HG03460 (cell line): ENCODE measurements around the gene TRIM29.
"Not testable (repeated sequence)": the region's sequence is repeated elsewhere in the genome, so short reads cannot be mapped to it uniquely, and the experiment has no call there.

Experiments used
- ATAC-seq: cut with Tn5 transposase; IDR thresholded peaks from one replicate; pipeline ENCODE4 v1.9.1; 2021; ENCODE audit not compliant: unreplicated experiment

The TRIM29 gene, protein sequence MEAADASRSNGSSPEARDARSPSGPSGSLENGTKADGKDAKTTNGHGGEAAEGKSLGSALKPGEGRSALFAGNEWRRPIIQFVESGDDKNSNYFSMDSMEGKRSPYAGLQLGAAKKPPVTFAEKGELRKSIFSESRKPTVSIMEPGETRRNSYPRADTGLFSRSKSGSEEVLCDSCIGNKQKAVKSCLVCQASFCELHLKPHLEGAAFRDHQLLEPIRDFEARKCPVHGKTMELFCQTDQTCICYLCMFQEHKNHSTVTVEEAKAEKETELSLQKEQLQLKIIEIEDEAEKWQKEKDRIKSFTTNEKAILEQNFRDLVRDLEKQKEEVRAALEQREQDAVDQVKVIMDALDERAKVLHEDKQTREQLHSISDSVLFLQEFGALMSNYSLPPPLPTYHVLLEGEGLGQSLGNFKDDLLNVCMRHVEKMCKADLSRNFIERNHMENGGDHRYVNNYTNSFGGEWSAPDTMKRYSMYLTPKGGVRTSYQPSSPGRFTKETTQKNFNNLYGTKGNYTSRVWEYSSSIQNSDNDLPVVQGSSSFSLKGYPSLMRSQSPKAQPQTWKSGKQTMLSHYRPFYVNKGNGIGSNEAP

DNA sequence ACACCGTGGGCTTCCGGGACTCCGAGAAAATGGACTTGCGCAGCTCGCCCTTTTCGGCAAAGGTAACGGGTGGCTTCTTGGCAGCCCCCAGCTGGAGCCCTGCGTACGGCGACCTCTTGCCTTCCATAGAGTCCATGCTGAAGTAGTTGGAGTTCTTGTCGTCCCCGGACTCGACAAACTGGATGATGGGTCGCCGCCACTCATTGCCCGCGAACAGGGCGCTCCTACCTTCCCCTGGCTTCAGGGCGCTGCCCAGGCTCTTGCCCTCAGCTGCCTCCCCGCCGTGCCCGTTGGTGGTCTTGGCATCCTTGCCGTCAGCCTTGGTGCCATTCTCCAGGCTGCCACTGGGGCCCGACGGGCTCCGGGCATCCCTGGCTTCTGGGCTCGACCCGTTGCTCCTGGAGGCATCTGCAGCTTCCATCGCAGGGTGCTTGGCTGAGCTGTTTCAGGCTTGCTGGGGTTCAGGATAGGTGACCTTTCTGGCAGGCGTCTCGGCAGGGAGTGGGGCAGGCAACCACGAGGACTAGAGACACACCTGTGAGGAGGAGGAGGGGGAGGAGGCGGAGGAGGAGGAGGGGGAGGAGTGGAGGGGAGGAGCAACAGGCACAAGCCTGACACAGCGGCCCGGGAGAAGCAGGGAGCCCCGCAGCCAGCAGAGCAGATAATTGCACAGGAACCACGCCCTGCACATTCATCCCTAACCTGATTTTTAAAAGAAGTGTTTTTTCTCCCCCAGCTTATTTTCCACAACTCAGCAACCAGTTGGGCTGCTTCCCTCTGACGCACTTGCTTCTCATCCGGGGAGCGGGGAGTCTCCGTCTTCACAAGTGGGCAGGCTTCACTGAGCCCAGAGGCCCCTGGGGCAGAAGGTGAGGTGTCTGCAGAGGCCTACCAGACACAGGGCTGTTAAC, at the start of gene TRIM29:
Gene TRIM29, minus strand, starts transcription at position 503 of the 911 bp plus-strand sequence. Its CDS starts 82 bp downstream, at position 421.
- ATAC-seq, result no peak

DNA sequence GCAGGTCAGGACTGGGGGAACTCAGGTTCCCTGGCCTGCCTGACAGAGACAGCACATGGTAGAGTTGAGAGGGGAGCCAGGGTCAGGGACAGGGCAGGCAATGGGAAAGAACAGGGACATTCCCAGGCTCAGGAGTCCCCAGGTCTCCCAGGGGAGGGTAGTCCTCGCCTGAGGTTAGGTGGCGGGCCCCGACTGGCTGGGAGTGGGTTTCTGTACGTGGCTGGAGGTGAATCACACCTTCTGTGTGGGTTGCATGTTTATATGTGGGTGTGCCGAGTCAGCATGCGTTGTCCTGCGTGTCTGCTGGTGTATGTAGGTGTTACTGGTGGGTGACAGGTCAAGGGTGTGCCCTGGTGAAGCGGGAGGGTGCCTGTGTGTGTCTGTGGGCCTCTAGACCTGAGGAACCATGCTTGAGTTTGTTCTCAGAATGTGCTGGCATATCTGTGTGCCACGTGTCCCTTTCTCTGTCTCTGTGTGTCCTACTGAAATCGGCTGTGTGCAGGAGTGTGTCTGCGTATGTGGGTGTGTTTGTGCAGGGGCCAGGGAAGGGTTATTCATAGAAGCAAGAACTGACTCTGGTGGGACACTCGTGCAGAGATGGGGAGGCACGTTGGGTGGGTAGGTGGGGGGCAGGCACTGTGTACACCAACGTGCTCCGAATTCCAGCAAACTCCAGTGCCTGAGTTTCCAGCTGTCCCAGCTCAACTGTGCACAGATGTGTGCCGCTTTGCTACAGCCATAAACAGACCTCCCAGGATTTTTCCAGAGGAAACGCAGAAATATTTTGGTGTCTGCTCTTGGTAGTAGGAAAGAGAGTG, 49.1 kb upstream of the TRIM29 start:
- ATAC-seq, result no peak

DNA sequence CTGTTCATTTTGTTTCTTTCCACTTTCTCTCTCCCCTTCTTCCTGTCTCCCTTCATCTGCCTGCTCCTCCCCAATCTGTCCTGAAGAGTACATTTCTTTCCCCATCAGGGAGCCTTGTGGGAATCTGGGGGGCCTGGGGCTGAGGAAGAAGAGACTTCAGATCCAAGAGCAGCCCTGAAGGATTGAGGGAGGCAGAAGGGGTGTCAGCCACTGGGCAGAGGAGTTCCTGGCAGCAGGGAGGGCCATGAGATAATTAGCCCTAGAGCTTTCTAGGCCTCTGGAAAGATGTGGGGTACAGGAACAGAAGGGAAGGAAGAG, 48.5 kb upstream of the TRIM29 start:
- no peak for ATAC-seq

DNA sequence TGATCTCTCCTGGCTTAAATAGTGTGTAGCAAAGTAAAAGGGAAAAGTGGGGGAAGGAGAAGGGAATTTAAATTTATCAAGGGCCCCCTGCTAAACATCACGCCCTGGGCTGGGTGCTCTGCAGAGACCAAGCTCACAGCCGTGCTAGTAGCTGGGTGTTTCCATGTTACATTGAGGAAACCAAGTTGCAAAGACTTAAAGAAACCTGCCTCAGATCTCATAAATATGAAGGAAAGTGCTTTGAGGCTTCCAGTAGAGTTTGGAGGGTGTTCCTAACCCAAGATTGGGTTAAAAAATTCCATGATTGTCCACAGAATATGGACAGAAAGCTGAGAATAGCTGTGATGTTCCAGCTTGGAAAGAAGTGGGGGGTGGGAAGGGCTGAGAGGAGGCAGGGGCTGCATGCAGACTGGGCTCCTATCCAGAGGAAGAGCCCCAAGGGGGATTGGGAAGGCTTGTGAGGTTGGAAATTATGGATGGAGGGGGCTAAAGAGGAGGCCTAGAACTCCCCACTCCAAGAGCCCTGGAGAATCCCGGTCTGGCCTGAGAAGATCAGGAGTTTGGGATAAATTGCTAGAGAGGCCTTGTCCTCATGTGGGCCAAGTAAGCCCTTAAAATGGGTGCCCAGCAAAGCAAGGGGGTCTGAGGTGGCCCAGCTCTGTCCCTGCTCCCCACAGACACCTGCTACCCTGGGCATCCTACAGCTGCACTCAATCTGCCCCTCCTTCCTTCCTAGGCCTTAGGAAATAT, 48.0 kb upstream of the TRIM29 start:
- no peak for ATAC-seq

DNA sequence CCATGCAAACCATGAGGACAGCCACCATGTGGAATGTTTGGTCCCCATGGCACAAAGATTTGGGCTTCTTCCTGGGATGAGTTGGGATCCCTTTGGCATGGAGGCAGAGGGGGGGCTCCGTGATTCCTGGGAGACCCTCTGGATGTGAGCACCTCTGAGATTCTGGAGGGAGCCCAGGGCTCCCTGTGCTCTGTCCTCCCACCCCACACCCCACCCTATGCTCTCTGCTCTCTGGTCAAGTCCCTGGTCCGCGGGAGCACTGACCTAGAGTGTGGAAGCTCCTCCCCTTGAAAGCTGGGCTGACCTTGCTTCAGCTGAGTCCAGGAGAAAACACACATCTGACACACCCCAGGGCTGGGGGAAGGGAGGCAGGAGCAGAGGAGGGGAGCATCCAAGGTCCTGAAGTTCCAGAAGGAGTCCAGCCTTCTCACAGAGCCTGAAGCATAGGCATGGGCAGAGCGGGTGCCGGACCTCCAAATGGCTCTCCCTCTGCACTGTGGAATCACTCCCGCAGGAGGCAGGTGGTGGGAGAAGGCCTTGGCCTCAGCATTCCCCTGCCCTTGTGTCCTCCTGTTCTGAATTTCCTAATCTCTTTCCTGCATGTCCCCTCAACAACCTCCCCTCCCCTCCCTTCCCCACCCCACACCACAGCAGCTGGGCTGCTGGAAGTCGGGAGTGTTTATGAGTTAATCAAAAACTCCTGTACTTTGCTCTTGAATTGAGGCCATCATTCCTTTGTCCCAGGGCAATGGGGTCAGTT, 47.2 kb upstream of the TRIM29 start:
- ATAC-seq, result no peak

DNA sequence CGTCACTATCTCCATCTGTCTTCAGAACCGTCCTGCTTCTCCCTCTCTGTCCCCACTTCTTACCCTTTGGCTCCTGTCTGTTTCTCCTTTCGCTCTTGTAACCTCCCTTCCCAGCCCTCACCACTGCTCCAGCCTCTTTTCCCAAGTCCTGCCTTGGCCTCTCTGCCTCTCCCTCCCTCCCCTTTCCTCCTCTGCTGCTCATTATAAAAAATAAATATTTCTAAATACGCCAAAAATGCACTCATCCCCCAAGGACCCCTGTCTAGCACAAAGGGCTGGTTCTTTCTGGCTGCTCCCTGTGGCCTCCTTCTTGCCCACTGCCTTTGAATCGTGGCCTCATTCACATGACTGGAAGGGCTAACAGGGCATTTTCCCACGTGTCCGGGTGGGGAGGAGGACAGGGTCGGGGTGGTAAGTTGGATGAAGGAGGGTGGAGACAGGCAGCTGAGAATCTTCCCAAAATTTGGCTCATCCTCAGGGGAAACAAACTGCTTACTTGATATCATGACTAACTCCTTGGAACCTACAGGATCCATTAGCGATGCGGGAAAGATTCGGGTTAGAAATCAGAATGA, 46.5 kb upstream of the TRIM29 start:
- no peak for ATAC-seq

DNA sequence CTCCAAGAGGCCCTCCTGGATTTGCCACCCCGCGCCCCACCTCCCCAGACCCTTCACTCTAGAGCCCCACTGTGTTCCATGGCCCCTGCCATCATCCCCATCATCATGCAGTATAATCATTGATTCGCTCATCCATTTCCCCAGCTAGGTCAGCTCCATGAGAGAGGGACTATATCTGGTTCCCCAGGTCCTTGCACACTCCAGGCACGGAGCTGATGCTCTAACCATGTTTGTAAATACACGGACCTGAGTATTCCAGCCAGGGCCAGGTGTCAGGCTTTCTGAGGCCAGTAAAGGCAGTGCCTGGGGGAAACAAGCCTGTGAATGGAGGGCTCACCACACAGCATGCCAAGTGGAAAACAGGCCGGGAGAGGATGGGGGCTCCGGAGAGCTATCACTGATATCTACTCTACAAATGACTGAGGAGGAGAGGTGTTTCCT, 45.8 kb upstream of the TRIM29 start:
- ATAC-seq, result no peak

DNA sequence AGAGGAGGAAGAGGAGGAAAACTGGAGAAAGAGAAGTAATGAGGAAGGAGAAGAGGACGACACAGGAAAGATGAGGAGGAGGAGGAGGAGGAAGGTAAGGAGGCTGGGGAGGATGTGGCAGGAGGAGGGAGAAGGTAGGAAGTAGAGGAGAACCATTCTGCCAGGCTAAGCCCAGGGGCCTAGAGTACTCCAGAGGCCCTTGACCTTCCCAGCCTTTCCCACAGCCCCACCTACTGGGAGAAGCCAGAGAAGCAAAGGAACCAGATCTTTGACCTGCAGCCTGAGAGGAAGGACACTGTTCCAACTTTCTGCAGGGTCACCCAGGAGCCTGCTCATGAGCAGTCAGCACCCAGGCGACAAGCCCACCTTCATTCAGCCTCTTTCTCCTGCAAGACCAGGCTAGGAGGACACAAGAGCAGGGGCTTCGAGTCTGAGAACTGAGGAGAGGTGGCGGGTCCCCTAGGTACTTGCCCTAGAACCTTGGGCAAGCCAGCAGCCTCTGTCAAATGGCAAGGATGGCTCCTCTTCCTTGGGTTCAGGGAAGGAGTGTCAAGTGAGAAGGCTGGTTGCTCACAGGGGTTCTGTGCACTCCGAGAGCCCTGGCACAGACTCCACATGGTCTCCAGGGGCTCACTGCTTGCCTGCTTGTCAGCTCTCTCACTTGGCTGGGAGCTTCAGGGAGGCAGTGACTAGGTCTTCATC, 45.0 kb upstream of the TRIM29 start:
- no peak for ATAC-seq

DNA sequence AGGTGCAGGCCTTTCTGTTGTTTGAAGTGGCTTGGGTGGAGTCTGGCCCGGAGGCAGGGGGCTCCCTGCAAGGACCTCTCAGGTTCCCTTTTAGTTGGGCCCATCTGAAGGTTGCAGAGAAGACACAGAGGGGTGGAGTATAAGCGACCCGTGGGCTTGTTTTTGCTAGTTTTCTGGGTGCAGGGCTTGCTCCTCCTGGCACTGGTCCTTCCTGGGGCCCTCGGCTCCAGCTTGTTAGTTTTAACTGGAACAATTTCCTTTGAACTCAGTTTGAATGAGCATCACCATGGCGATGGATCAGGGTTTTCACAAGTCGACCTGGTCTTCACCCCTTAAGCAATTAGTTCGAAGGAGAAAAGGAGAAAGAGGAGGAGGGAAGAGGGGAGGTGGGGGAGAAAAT, 44.5 kb upstream of the TRIM29 start:
- no peak for ATAC-seq

DNA sequence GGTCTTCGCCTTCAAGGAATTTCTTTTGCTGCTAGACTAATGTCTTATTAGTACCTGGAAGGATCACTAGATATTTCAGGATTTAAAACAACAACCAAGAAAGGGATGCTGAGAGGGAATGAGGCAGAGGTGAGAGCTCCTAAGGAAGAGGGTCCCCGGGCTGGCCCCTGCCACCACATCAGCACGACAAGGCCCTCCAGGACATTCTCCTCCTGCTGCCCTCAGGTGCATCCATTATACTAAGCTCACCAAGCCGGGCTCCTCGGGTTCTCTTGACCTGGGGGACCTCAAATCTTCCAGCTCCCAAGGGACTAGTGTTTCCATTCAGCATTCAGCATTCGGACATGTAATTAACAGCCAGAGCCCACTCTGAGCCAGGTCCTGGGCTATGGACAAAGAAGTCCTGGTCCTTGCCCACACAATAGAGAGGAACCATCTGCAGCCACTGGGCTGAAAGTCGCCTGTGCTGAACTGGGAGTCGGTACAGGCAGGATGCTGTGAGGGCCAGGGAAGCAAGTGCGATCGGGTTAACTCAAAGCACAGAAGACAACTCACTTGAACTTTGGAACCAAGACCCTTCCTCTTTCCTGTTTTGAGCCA, 43.6 kb upstream of the TRIM29 start:
- ATAC-seq, result no peak

DNA sequence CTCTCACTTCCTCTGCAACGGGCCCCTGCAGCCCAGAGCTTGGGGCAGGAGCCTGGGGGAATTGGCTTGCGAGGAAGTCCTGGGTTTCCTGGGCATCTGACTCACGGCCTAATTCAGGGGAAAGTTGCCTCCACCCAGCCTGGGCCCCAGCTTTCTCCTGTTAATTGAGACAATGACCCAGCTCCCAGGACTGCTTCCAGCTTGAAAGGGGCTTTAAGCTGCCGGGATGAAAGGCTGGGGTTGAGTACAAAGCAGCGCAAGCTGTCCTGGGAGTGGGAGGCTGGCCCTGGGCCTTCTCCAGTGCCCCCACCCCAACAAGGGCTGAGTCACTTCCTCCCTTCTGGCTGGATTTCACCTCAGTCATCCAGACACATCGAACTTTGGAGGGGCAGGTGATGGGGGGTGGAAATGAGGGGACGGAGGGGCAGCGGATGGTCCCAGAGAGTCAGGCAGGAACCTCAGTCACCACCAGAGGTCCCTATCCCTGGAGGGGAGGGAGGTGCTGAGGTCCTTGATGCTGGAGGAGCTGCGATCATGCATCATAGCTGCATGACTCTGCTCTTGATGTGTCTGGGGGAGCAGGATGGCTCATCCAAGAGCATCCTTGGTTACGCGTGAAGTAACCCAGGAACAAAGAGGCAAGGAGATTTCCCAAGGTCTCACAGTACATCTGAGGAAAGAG, 42.8 kb upstream of the TRIM29 start:
- ATAC-seq, result no peak

DNA sequence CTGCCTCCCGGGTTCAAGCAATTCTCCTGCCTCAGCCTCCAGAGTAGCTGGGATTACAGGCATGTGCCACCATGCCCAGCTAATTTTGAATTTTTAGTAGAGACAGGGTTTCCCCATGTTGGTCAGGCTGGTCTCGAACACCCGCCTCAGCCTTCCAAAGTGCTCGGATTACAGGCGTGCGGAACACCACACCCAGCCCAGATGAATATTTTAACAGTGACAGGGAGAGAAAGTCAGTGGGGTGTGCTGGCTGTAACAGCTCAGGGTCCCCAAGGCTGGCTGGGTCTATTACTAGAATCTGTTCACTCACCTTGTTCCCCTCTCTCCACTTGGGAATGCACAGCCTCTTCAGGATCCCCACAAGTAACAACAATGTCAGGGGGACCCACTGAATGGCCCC, 42.1 kb upstream of the TRIM29 start:
- not testable (repeated sequence) for ATAC-seq

DNA sequence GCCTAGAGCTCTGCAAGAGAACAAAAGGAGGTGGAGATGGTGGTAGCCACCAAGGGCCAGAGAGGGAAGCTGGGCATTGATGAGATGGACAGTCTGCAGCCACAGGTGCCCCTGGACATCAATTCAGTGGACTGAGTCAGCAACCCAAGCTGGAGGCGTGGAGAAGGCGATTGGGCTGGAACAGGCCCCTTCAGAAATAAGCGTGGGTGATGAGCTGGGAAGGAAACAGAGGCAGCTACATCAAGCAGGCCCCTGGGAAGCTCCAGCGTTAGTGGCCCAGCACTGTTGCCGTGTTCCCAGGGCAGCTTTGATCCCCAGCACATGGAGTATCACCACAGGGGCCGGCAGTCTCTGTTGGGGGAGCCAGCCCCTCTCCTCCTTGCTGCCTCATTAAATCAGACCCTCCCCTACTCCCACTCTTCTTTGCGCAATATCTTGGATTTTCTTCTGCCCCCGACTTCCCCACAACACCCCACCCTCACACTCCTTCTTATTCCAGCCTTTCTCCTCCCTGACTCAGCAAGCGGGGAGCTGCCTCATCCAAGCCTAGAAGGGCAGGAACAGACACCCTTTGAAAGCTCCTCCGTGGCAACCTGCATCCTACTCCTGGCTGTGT, 41.3 kb upstream of the TRIM29 start:
- ATAC-seq, result no peak

DNA sequence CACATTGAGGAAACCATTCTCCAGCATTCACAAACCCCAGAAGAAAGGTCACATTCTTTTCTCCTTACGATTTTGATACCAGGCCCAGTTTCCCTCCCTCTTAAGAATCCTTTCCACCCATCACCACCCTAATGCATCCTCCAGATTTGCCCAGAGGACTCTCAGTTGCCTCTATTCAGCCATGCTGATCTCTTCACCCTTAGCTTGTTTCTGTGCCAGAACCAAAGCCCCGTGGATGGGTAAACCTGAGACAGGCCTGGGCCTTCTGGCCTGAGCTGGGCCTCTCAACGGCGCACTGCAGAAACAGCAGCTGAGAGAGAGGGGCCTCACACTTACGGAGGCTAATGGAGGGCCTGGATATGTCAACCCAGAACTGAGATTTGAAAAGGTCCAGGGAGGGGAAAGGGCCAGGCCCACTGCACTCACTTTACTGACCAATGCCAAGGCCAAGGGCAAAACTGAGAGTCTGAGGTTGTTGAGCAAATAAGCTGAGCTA, 40.7 kb upstream of the TRIM29 start:
- ATAC-seq, result no peak

DNA sequence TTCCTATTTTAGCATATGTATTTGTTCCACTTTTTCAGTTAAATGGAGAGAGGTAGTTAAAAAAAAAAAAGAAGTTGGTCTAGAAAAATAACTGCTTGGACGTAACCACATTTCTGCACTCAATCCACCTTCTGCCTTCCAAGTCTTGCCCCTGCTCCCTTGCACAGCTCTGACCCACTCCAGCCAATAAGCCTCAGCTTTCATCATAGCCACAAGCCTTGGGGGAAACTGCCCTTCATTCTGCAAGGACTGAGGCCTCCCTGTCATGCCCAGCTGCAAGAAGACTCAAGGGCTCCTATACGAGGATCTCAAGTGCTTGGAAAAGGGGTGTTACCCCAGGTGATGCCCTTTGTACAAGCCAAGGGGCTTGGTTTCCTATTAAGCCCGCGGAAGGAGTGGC, 37.0 kb upstream of the TRIM29 start:
- ATAC-seq, result no peak

DNA sequence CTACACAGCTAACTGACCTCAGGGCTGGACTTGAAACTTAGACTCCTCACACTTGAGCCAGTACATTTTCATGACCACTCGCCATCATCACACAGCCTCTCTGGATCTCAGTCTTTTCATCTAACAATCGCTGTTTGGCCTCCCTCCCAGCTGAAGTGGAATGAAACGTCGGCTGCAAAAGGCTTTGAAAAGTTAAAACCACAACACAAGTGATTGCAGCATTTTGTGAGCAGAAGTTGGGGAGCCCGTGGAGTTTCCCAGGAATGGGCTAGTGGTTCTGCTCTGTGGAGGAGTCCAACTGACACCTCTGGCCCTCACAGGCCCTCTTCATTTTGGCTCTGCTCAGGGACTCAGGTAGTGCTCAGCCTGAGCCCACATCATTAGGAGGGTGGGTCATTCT, 35.9 kb upstream of the TRIM29 start:
- no peak for ATAC-seq
